ENCODE results near the gene RIC1. TPM values are rescaled to one million over a fixed set of nuclear protein-coding genes. Genes with fewer than 3 reads are reported as not detected.
A peak's percentile ranks its signal among the peaks of the same experiment; 100 is the strongest.

RIC1 gene
- total and polyA plus RNA-seq, 2 of the 8 experiments (the other 6 are each of a cell fraction or from before 2014, with no cell fraction given), result 10.7 to 24.5 TPM

DNA sequence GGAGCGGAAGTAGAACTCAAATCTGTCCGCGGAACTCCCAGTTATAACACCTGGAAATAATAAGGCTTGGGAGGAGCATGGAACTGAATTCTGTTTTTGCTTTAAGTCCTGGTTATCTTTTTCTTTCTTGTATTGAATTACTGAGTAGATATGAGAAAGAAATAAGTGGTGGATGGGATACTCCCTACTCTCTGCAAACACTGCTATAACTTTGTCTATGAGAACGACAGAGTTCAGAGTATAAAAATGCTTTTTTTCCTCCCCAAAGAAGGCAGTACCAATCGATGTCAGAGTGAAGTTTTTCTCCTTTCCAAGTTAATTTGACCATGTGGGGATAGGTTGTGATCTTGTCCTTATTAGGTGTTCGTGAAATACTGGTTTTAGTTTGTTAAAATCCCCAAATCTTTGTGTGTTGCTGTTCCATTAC lies 1.2 kb downstream of the RIC1 start:
- Histone ChIP-seq H3K4ac (replicated peaks; ENCODE audit: insufficient read length, low read depth, low read length) (no peak overlapping the region), H3K9ac (replicated peaks in 1 of 4; ENCODE audit: extremely low read depth in 1 of 4, low read depth in 3 of 4, low read length in 3 of 4) (peak overlapping the region in 2 of 4 experiments; percentile 19 to 61; a peak in 3 of 7 replicates), H4K20me1 (replicated peaks in 1 of 2; ENCODE audit: control insufficient read depth in 1 of 2, insufficient read depth in 2 of 2, low read length in 2 of 2) (peaks cover 1 to 3% of the 10 kb centered on the region in 2 experiments), H2BK5ac (ENCODE audit: low read depth, low read length) (no peak overlapping the region), H4K8ac (ENCODE audit: extremely low read depth, insufficient read depth, low read length) (no peak overlapping the region), H2BK120ac (replicated peaks; ENCODE audit: low read depth, low read length) (no peak overlapping the region), H2BK20ac (ENCODE audit: low read length) (no peak overlapping the region), H3K79me1 (ENCODE audit: low read depth, low read length) (peaks cover 3% of the 10 kb centered on the region), H2AK5ac (ENCODE audit: low read depth, low read length) (no peak overlapping the region), H2BK15ac (ENCODE audit: low read length) (no peak overlapping the region), H3K56ac (replicated peaks; ENCODE audit: insufficient read length, low read depth, low read length) (no peak overlapping the region), H3K36me3 (ENCODE audit: control insufficient read depth in 2 of 4, insufficient read depth in 4 of 4, low read length in 3 of 4) (no peaks in the 10 kb centered on the region), H3K18ac (ENCODE audit: extremely low read depth, low read length) (no peak overlapping the region), H2BK12ac (ENCODE audit: low read depth, low read length) (no peak overlapping the region), H4K91ac (replicated peaks; ENCODE audit: insufficient read length, low read length) (no peak overlapping the region), H2AFZ (ENCODE audit: low read length) (no peak overlapping the region), H3K27ac (ENCODE audit: low read depth, low read length) (no peak overlapping the region), H3K14ac (ENCODE audit: insufficient read length) (no peak overlapping the region), H3K9me3 (ENCODE audit: insufficient read depth in 2 of 2, low read depth in 1 of 2, low read length in 1 of 2) (no peaks in the 10 kb centered on the region), H3K79me2 (ENCODE audit: control insufficient read depth in 1 of 2, insufficient read depth in 2 of 2, low read length in 2 of 2) (peaks cover 0 to 53% of the 10 kb centered on the region in 2 experiments; a peak in 2 of 4 replicates), H3K27me3 (replicated peaks in 1 of 4; ENCODE audit: control insufficient read depth in 3 of 4, extremely low read depth in 1 of 4, insufficient read depth in 3 of 4, low read length in 3 of 4) (no peaks in the 10 kb centered on the region), H3K23me2 (ENCODE audit: low read depth, low read length) (peaks cover 7% of the 10 kb centered on the region; the same call in 1 of the 2 replicates), H3K4me2 (ENCODE audit: insufficient read depth in 1 of 2, low read depth in 2 of 2, low read length in 2 of 2) (peak overlapping the region; percentile 80 to 86), H3K23ac (ENCODE audit: insufficient read length) (no peak overlapping the region), H3K4me1 (replicated peaks in 1 of 4; ENCODE audit: control insufficient read depth in 3 of 4, insufficient read depth in 4 of 4, low read length in 3 of 4) (peaks cover 0 to 8% (median 3%) of the 10 kb centered on the region in 4 experiments; a peak in 2 of 7 replicates), H3K4me3 (ENCODE audit: extremely low read depth in 1 of 4, insufficient read depth in 2 of 4, low read depth in 3 of 4, low read length in 4 of 4) (peak overlapping the region; percentile 70 to 89 (median 75)), H4K5ac (ENCODE audit: insufficient read length, low read depth, low read length) (no peak overlapping the region)
- TF ChIP-seq TAF7 (optimal IDR thresholded peaks at IDR 0.05; ENCODE audit: borderline replicate concordance, low read depth, low read length) (no peak), SRF (IDR thresholded peaks at IDR 0.05; ENCODE audit: low read depth, low read length) (peak; percentile 51; the same call in 1 of the 2 replicates)
- FAIRE-seq (no peak), DNase-seq (ENCODE audit: low read depth in 1 of 2, low spot score in 2 of 2) (no peak)
- WGBS, 2 experiments (ENCODE audit: extremely low coverage in 1 of 2, insufficient coverage in 1 of 2, insufficient read length in 1 of 2, insufficient replicate concordance in 2 of 2, low coverage in 1 of 2, low lambda C conversion rate in 2 of 2, missing lambda C conversion rate in 1 of 2), result 1% methylated on average over 6 of the region's 6 CpGs; no CpG with 5 or more reads in 1 of the 2 experiments
- ChIA-PET POLR2A (ENCODE audit: partially characterized antibody) (no interaction called here), CTCF (ENCODE audit: partially characterized antibody) (no interaction called here)
